Measurements from ENCODE around the gene HHIPL1. TPM values are rescaled to one million over a fixed set of nuclear protein-coding genes. Genes with fewer than 3 reads are reported as not detected.

The HHIPL1 gene
- total RNA-seq, 4 donors from 2014 or later: 0.07 to 0.82 (median 0.14) TPM

- intact Hi-C loops (cut with DNase I; ENCODE audit: low total_unique reads): no loop called here
- DNase-seq (no peak), ATAC-seq (no peak)
- H3K27ac ChIP-seq: no peak overlapping the region
- H3K4me1 ChIP-seq: no peaks in the 10 kb centered on the region
- H3K9me3 ChIP-seq: no peaks in the 10 kb centered on the region
- no peaks in the 10 kb centered on the region for H3K27me3 ChIP-seq
- no peak for TF ChIP-seq POLR2A (IDR thresholded peaks at IDR 0.05)
- no peak for TF ChIP-seq CTCF (IDR thresholded peaks at IDR 0.05 in 4 of 5, conservative IDR thresholded peaks at IDR 0.05 in 1 of 5)
- no peaks in the 10 kb centered on the region for H3K36me3 ChIP-seq
- no peak overlapping the region for H3K4me3 ChIP-seq
- in situ Hi-C loops (cut with MboI; ENCODE audit: low sequenced_read_pairs in 4 of 4): loop anchor here in 3 of 4 donors (5.0 to 10.0 kb wide), 3 partner anchors 150 to 163 kb away; no protein-coding TSS in a partner anchor
Observed at GRCh38 chr14:99721792-99722516, 77.0 kb downstream of the HHIPL1 start.

GRCh38 chr14:99722741-99723140, 77.8 kb downstream of the HHIPL1 start:
- H3K27ac ChIP-seq: no peak overlapping the region
- H3K4me3 ChIP-seq: no peak overlapping the region
- H3K36me3 ChIP-seq: no peaks in the 10 kb centered on the region
- DNase-seq: no peak
- intact Hi-C loops (cut with DNase I; ENCODE audit: low total_unique reads) (no loop called here), in situ Hi-C loops (cut with MboI; ENCODE audit: low sequenced_read_pairs in 4 of 4) (loop anchor here in 3 of 4 donors (5.0 to 10.0 kb wide), 3 partner anchors 150 to 162 kb away; no protein-coding TSS in a partner anchor)
- no peaks in the 10 kb centered on the region for H3K27me3 ChIP-seq
- H3K9me3 ChIP-seq: no peaks in the 10 kb centered on the region
- no peaks in the 10 kb centered on the region for H3K4me1 ChIP-seq
- TF ChIP-seq CTCF (IDR thresholded peaks at IDR 0.05 in 4 of 5, conservative IDR thresholded peaks at IDR 0.05 in 1 of 5) (no peak), POLR2A (IDR thresholded peaks at IDR 0.05) (no peak)
- no peak for ATAC-seq

GRCh38 chr14:99724196-99724891, 79.4 kb downstream of the HHIPL1 start:
- in situ Hi-C loops (cut with MboI; ENCODE audit: low sequenced_read_pairs in 4 of 4): loop anchor here in 3 of 4 donors (5.0 to 10.0 kb wide), 3 partner anchors 148 to 160 kb away; no protein-coding TSS in a partner anchor
- no peaks in the 10 kb centered on the region for H3K9me3 ChIP-seq
- H3K36me3 ChIP-seq: no peaks in the 10 kb centered on the region

More at GRCh38 chr14:99724196-99724891, 79.4 kb downstream of the HHIPL1 start:
- TF ChIP-seq CTCF (IDR thresholded peaks at IDR 0.05 in 4 of 5, conservative IDR thresholded peaks at IDR 0.05 in 1 of 5): no peak
- no peak for TF ChIP-seq POLR2A (IDR thresholded peaks at IDR 0.05)
- no peak overlapping the region for H3K27ac ChIP-seq
- no peak overlapping the region for H3K4me3 ChIP-seq
- H3K4me1 ChIP-seq: no peaks in the 10 kb centered on the region
- no peak for DNase-seq
- no peak for ATAC-seq
- intact Hi-C loops (cut with DNase I; ENCODE audit: low total_unique reads): no loop called here
- no peaks in the 10 kb centered on the region for H3K27me3 ChIP-seq
